ENCODE measurements around the gene AP5S1.
A peak's percentile ranks its signal among the peaks of the same experiment; 100 is the strongest.

Gene AP5S1

DNA sequence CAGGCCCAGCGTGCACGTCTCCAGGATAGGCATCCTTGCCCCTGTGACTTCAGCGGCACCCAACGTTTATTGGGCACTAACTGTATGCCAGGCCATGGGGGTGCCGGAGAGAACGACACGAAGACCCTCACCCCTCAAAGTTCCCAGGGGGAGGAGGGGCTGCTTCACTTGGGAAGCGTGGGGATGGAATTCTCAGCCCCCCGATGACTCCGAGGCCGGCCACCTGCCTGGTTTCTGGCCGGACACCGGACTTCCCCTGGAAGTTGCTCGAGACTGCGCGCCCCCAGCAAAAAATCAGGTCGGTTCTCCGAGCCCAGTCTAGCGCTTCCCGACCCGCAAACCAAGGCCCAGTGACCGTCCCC, 26.0 kb downstream of the AP5S1 start:
- DNase-seq (ENCODE audit: low read depth in 2 of 2): no peak

DNA sequence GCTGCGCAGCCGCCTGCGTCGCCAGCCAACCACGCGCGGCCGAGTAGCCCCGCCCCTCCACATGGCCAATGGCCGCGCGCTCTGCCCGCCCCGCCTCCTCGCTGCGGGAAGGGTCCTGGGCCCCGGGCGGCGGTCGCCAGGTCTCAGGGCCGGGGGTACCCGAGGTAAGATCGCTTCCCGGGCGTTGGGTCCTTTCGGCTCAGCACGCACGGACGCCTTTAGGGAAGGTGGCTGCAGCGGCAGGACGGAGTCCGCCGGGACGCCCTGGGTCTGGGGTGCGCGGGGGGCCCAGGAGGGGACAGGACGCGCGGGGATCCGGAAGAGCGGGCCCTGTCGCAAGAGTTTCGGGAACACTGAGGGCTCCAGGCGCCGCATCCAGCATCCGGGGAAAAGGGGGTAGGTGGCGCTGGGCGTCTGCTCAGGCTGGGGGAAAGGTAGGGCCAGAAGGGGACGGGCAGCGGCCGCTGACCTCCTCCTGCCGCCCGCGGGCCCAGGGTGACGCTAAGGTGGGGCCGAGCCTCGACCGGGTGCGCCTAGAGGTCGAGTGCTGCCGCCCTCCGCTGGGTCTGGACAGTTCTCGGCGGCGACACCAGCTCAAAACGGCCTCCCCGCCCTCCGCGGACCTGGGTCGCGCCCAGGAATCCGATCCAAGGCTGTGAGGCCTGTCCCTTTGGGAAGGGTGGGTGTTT, 26.5 kb downstream of the AP5S1 start, which contains the start of gene MAVS:
Gene MAVS, plus strand, starts transcription at position 95 of the 689 bp plus-strand sequence. CDS start 7,791 bp downstream, outside the sequence.
- peak; percentile 67 to 76 for DNase-seq (ENCODE audit: low read depth in 2 of 2)

GRCh38 chr20:3847429-3847940, 27.1 kb downstream of the AP5S1 start:
- no peak for DNase-seq (ENCODE audit: low read depth in 2 of 2)

DNA sequence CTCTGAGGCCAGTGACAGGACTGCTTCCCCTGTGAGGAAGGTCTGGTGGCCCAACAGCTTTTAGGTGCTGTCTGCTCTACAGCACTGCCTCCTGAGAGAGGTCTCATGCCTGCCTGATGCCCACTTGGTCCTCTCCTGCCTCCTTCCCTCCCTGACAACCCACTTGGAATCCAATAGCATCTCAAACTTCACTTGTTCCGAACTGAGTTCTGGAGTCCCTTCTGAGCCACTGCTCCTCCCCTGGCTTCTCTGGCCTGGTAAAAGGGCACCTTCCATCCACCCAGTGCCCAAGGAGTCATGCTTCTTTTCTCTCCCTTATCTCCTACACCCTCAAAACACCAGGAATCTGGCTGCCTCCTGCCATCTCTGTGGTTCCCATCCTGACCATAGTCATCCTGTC, 28.2 kb downstream of the AP5S1 start:
- DNase-seq (ENCODE audit: low read depth in 2 of 2): no peak

DNA sequence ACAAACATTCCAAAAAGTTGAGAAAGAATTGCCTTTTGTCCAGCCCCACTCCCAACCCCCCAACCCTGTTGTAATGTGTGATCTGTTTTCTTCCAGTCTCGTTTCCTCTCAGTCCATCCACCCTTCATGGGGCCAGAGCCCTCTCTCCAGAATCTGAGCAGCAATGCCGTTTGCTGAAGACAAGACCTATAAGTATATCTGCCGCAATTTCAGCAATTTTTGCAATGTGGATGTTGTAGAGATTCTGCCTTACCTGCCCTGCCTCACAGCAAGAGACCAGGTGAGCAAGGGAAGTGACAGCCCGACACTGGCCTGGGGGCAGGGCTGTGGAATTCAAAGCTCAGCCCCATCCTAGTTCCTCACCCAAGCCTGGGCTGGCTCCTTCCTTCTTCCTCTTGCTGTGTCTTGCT, 34.1 kb downstream of the AP5S1 start:
- DNase-seq (ENCODE audit: low read depth in 2 of 2): no peak

- no peak for DNase-seq (ENCODE audit: low read depth in 2 of 2)
These were observed 37.1 kb downstream of the AP5S1 start for GRCh38 chr20:3857405-3857804.

GRCh38 chr20:3858689-3859088, 38.3 kb downstream of the AP5S1 start:
- no peak for DNase-seq (ENCODE audit: low read depth in 2 of 2)

DNA sequence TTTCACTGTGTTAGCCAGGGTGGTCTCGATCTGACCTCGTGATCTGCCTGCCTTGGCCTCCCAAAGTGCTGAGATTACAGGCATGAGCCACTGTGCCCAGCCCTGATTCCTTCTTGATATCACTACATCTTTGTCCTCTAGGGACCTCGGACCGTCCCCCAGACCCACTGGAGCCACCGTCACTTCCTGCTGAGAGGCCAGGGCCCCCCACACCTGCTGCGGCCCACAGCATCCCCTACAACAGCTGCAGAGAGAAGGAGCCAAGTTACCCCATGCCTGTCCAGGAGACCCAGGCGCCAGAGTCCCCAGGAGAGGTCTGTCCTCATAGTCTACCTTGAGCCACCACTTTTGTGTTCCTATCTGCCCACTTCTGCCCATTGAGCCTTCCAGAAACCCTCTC, 40.8 kb downstream of the AP5S1 start:
- DNase-seq (ENCODE audit: low read depth in 2 of 2): no peak

- no peak for DNase-seq (ENCODE audit: low read depth in 2 of 2)
These were observed 42.0 kb downstream of the AP5S1 start for GRCh38 chr20:3862333-3862732.

DNA sequence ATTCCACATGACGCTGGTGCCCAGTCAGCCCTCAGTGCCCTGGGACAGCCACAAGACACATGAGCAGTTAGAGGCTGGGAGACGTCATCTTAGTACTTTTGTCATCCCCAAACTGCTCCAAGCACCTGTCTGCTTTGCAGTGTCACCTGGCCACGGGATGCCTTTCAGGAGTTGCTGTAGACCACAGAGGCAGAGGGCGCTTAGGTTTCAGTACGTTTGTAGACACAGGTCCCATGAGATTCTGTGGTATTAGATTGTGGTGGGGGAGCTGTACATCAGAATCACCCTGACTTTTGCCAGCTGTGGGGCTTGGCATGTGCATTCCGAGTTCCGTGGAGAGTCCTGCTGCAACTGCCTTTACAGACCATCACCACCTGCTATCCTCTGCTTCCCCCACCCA, 43.0 kb downstream of the AP5S1 start:
- no peak for DNase-seq (ENCODE audit: low read depth in 2 of 2)

- no peak for DNase-seq (ENCODE audit: low read depth in 2 of 2)
These were observed 44.2 kb downstream of the AP5S1 start for GRCh38 chr20:3864518-3864917.

DNA sequence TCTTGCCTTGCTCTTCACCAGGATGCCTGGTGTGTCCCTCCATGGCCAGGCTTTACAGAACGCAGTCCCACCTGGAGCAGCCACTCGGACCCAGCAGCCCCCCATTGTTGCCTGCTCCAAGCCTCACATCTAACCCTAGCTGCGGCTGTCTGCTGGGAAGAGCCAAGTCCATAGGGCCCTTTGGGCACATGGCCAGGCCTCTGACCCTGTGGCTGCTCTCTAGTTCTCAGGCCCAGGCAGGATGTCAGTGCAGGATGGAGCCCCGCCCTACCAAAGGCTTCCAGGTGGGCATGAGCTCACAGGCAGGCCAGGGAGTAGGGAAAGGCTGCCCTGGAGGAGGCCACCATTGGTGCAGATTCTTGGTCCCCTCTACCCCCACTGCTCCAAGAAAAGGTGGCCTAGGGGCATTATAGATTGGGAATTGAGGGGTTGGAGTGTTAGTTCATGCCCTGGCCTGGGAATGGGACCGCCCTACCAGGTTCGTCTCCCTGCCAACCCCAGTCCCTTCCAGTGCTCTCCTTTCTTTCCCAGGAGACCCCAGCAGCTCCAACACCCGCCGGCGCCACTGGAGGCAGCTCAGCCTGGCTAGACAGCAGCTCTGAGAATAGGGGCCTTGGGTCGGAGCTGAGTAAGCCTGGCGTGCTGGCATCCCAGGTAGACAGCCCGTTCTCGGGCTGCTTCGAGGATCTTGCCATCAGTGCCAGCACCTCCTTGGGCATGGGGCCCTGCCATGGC, 45.0 kb downstream of the AP5S1 start:
- no peak for DNase-seq (ENCODE audit: low read depth in 2 of 2)

GRCh38 chr20:3865887-3866407, 45.6 kb downstream of the AP5S1 start:
- no peak for DNase-seq (ENCODE audit: low read depth in 2 of 2)

DNA sequence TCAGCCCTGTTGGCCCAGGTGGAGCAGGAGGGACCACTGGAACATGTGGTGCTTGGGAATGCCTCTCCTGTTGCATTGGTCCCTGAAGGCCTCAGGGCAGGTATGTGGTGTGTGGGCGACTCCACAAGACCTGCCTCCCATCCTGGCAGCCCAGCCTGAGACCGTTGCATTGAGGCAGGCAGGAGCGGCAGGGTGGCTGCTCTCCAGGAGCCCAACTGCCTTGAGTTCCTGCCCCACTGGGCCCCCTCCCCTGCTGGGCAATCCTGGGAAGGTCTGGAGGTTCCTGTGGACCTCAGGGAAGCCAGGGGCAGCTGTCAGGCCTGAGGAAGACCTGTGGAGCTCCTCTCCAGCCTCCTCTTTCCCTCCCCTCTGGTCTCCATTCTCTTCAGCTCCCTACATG, 46.1 kb downstream of the AP5S1 start:
- DNase-seq (ENCODE audit: low read depth in 2 of 2): no peak

- no peak for DNase-seq (ENCODE audit: low read depth in 2 of 2)
These were observed 47.5 kb downstream of the AP5S1 start for GRCh38 chr20:3867802-3868201.

DNA sequence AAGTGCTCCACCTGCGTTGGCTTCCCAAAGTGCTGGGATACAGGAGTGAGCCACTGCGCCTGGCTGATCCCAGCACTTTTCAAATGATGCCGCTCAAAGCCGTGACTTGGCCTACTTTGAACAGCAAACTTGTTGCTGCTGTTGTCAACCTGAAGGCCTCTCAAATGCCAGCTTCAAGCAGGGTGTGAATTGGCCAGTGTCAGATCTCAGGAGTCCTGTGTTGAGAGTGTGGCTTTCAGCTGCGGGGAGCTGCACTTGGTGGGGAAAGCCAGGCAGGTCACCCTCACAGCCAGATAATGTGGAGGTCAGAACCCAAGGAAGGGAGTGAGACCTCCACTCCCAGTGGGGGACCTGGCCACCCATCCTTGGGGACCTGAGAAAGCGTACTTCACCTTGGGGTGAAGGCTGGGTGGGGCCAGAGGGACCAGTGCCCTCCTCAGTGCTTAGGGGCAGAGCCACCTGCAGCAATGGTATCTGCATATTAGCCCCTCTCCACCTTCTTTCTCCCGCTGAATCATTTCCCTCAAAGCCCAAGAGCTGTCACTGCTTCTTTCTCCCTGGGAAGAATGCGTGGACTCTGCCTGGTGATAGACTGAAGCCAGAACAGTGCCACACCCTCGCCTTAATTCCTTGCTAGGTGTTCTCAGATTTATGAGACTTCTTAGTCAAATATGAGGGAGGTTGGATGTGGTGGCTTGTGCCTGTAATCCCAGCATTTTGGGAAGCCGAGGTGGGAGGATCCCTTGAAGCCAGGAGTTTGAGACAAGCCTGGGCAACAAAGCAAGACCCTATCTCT, 49.7 kb downstream of the AP5S1 start:
- DNase-seq (ENCODE audit: low read depth in 2 of 2): no peak

DNA sequence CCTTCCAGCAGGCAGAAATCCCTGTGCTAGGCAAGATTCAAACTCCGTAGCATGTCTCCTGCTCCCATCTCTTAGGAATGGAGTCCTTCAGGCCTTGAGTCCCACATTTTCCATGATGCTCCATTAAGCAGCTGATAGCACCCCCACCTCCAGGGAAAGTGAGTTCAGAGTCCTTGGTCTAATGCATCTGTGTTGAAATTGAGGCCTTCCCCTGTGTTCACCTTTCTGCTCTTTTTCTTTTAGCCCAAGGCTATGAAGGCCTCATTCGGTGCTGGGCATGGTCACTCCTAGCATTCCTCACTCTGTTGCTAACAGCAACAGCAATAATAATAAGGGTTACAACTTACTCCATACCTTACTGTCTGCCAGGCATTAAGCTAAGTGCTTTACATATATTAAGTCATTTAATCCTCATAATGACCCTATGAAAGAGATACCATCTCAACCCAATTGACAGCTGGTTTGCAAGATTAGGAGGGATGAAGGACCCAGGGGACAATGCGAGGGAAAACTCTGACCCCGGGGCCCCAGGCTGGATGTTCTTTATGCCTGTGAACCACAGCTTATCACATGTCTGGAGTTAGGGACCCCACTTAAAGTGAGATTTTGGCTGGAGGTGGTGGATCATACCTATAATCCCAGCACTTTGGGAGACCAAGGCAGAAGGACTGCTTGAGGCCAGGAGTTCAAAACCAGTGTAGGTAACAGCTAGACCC, 51.4 kb downstream of the AP5S1 start:
- DNase-seq (ENCODE audit: low read depth in 2 of 2): no peak

DNA sequence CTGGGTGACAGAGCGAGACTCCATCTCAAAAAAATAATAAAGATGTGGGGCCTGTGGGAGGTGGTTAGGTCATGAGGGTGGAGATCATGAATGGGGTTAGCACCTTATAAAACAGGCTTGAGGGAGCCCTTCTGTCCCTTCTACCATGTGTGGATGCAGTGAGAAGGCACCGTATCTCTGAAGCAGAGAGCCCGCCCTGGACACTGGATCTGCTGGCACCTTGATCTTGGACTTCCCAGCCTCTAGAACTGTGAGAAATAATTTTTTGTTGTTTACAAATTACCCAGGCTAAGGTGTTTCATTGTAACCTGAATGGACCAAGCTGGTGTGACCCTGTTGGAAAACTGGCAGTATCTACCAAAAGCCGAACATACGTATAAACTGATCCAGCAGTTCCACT, 53.2 kb downstream of the AP5S1 start:
- no peak for DNase-seq (ENCODE audit: low read depth in 2 of 2)

DNA sequence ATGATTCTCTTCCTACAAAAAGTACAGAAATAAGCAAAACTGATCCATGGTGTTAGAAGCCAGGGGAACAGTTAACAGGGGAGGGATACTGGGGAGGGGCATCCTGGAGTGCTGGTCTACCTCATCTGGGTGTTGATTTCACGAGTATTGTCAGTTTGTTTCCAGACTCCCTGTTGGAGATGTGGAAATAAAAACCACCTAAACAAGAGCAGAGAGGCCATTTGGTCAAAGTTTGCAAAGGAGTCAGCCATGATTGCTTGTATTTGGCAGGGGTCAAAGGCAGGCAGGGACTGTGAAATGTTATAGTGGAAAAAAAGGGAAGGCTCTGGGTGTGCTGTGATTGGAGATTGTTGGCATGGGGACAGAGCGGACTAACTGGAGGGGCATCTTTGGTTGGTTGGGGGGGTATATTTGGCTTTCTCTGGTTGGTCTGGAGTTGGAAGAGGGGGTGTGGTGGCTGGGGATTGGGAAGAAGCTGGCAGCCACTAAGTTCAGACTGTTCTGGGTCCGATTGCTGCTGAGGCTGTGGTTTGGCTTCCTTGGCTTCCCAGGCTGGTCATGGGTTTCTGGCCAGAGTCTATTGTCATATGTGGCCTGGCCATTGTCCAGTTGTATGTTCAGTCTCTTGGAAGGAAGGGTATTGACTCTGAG, 54.0 kb downstream of the AP5S1 start:
- DNase-seq (ENCODE audit: low read depth in 2 of 2): no peak

DNA sequence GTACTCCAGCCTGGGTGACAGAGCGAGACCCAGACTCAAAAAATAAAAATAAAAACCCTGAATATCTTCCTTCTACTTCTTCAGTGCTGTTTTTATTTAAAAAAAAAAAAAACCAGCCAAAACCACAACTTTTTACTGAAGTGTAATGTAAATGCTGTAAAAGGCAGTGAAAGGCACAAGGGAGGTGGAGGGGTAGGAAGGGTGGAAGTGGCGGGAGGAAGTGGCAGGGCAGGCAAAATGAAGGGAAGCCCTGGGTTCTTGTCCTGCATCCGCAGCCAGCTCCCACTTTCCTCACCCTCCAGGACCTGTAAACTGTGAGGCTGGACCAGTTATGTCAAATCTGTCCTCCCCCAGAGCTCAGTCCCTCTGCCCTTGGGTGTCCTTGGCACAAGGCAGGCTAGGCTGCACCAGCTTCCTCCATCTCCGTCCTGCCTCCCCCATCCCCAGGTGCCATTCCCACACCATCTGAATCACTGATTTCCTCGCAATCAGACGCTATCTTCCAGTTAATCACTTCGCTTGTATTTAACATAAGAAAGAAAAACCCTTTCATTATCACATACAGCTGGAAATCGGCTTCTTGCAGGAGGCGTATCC, 55.1 kb downstream of the AP5S1 start:
- DNase-seq (ENCODE audit: low read depth in 2 of 2): no peak

DNA sequence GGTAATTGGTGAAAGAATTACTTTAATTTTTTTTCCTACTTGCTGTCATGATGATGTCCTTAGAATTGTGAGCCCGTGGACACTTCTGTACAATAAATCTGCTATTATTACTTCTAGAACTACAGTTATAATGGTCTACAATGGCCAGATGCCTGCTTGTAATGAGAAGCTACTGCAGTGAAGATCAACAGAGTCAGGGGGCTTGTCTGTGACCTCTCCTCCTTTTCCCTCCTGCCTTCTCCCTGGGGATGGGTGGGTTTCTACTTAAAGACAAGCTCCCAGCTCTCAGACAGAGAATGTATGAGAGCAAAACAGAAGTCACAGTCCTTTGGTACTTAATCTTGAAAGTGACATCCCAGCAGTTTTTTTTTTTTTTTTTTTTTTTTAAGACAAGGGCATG, 55.7 kb downstream of the AP5S1 start:
- DNase-seq (ENCODE audit: low read depth in 2 of 2): no peak

Data from stimulated activated CD4-positive, alpha-beta T cell treated with anti-CD3 and anti-CD28 coated beads, Interleukin-1b, Interleukin-23, amount 100 ng/mL, for 1 hour (primary cell).